Glomerular endothelial cell (primary cell): ENCODE data around the gene GPC4. TPM values are rescaled to one million over a fixed set of nuclear protein-coding genes. Genes with fewer than 3 reads are reported as not detected.

Source experiments
- DNase-seq: peaks from one replicate; pipeline ENCODE4 v3.0.0-alpha.2; 2011; ENCODE audit warnings: low read depth, low spot score; ENCODE audit errors: extremely low read depth
- total RNA-seq: library from RNA; depleted of rRNA; stranded (reverse); fragments of >200 nt; gene quantifications from 2 replicates; pipeline ENCODE4 v1.2.3, GENCODE V29; 2015

GPC4 gene
- 2.9 and 3.7 TPM in 2 replicates for total RNA-seq

GRCh38 chrX:133415276-133416105 lies at the start of gene GPC4:
TSS of gene GPC4 (minus strand) at chrX:133415489. CDS start at chrX:133414965, 524 bp downstream.
- DNase-seq: no peak

- DNase-seq: no peak
These were observed 45.9 kb upstream of the GPC4 start for GRCh38 chrX:133461231-133461630.

GRCh38 chrX:133454924-133455323 lies 39.6 kb upstream of the GPC4 start:
- DNase-seq: no peak

GRCh38 chrX:133454491-133454914 lies 39.2 kb upstream of the GPC4 start:
- DNase-seq: no peak

GRCh38 chrX:133448512-133449076 lies 33.3 kb upstream of the GPC4 start:
- no peak for DNase-seq

GRCh38 chrX:133444952-133445831 lies 29.9 kb upstream of the GPC4 start:
- no peak for DNase-seq

GRCh38 chrX:133444196-133444595 lies 28.9 kb upstream of the GPC4 start:
- DNase-seq: no peak

GRCh38 chrX:133440797-133441163 lies 25.5 kb upstream of the GPC4 start:
- no peak for DNase-seq

- no peak for DNase-seq
These were observed 24.9 kb upstream of the GPC4 start for GRCh38 chrX:133440081-133440796.

- DNase-seq: no peak
These were observed 22.5 kb upstream of the GPC4 start for GRCh38 chrX:133437766-133438165.

- DNase-seq: no peak
These were observed 22.1 kb upstream of the GPC4 start for GRCh38 chrX:133437356-133437755.

GRCh38 chrX:133435544-133436124 lies 20.3 kb upstream of the GPC4 start:
- DNase-seq: no peak

- no peak for DNase-seq
These were observed 19.0 kb upstream of the GPC4 start for GRCh38 chrX:133434197-133434820.

GRCh38 chrX:133419911-133420310 lies 4.6 kb upstream of the GPC4 start:
- DNase-seq: no peak

GRCh38 chrX:133418588-133418987 lies 3.3 kb upstream of the GPC4 start:
- no peak for DNase-seq

GRCh38 chrX:133417364-133417763 lies 2.1 kb upstream of the GPC4 start:
- no peak for DNase-seq

GRCh38 chrX:133414406-133415275 lies 648 bp downstream of the GPC4 start:
- no peak for DNase-seq

- DNase-seq: no peak
These were observed 1.9 kb downstream of the GPC4 start for GRCh38 chrX:133413218-133413925.
